Trophoblast cell (in vitro differentiated cells and primary cell): ENCODE results near the gene ERI3.

ENCODE experiments used
- DNase-seq, 2 donors: peaks; one replicate each; pipeline ENCODE4 v3.0.0-alpha.2; 2016
- H2AFZ ChIP-seq: 2 replicates; pipeline ENCODE4 v1.6.1; 2013; ENCODE audit warnings: low read length, moderate library complexity, mild to moderate bottlenecking; ENCODE audit not compliant: insufficient read depth, poor library complexity
- H2AK5ac ChIP-seq: 2 replicates; pipeline ENCODE4 v1.6.1; 2013; ENCODE audit warnings: mild to moderate bottlenecking, low read length
- H2BK120ac ChIP-seq: 2 replicates; pipeline ENCODE4 v1.6.1; 2013; ENCODE audit warnings: low read length, mild to moderate bottlenecking, moderate library complexity; ENCODE audit not compliant: insufficient read depth, poor library complexity
- H2BK12ac ChIP-seq: 2 replicates; pipeline ENCODE4 v1.6.1; 2013; ENCODE audit warnings: mild to moderate bottlenecking, low read length, moderate library complexity
- H2BK5ac ChIP-seq: 2 replicates; pipeline ENCODE4 v1.6.1; 2013; ENCODE audit warnings: low read length, low read depth, moderate library complexity, mild to moderate bottlenecking; ENCODE audit not compliant: poor library complexity
- H3K14ac ChIP-seq: 2 replicates; pipeline ENCODE4 v1.6.1; 2013; ENCODE audit warnings: mild to moderate bottlenecking, low read length
- H3K18ac ChIP-seq: 2 replicates; pipeline ENCODE4 v1.6.1; 2013; ENCODE audit warnings: mild to moderate bottlenecking, low read length
- H3K23ac ChIP-seq: 2 replicates; pipeline ENCODE4 v1.6.1; 2013; ENCODE audit warnings: low read length
- H3K27ac ChIP-seq: 2 replicates; pipeline ENCODE4 v1.5.1; 2013; ENCODE audit warnings: low read depth, mild to moderate bottlenecking, inconsistent platforms, low read length, moderate library complexity
- H3K27me3 ChIP-seq: 2 replicates; pipeline ENCODE4 v1.6.1; 2013; ENCODE audit warnings: inconsistent platforms, mild to moderate bottlenecking, low read length, moderate library complexity; ENCODE audit not compliant: insufficient read depth
- H3K36me3 ChIP-seq, 2 experiments: 1 replicate in 1 of 2; 2 replicates in 1 of 2; pipeline ENCODE4 v1.6.1; 2013; ENCODE audit warnings: low read length in 2 of 2, mild to moderate bottlenecking in 2 of 2, moderate library complexity in 1 of 2; ENCODE audit not compliant: insufficient read depth in 2 of 2, control insufficient read depth in 1 of 2
- H3K4ac ChIP-seq: 2 replicates; pipeline ENCODE4 v1.6.1; 2013; ENCODE audit warnings: low read depth, mild to moderate bottlenecking, low read length, moderate library complexity
- H3K4me1 ChIP-seq, 2 experiments: 1 replicate in 1 of 2; 2 replicates in 1 of 2; pipeline ENCODE4 v1.6.1; 2013; ENCODE audit warnings: low read length in 2 of 2, mild to moderate bottlenecking in 2 of 2, moderate library complexity in 1 of 2; ENCODE audit not compliant: insufficient read depth in 2 of 2, control insufficient read depth in 1 of 2
- H3K4me2 ChIP-seq: 2 replicates; pipeline ENCODE4 v1.6.1; 2013; ENCODE audit warnings: inconsistent platforms, mild to moderate bottlenecking, low read length, moderate library complexity
- H3K4me3 ChIP-seq: 2 replicates; pipeline ENCODE4 v1.5.1; 2013; ENCODE audit warnings: mild to moderate bottlenecking, low read depth, low read length, inconsistent platforms
- H3K79me1 ChIP-seq: one replicate; pipeline ENCODE4 v1.6.1; 2013; ENCODE audit warnings: low read length
- H3K79me2 ChIP-seq: 2 replicates; pipeline ENCODE4 v1.6.1; 2013; ENCODE audit warnings: low read length, mild to moderate bottlenecking; ENCODE audit not compliant: control insufficient read depth, insufficient read depth, poor library complexity
- H3K9ac ChIP-seq: 2 replicates; pipeline ENCODE4 v1.6.1; 2013; ENCODE audit warnings: mild to moderate bottlenecking, low read length
- H3K9me3 ChIP-seq: 2 replicates; pipeline ENCODE4 v1.6.1; 2013; ENCODE audit warnings: low read depth, mild to moderate bottlenecking, control low read depth, inconsistent platforms, low read length; ENCODE audit not compliant: insufficient read depth
- H4K12ac ChIP-seq: 2 replicates; pipeline ENCODE4 v1.6.1; 2013; ENCODE audit warnings: low read depth, mild to moderate bottlenecking, low read length, moderate library complexity
- H4K8ac ChIP-seq: 2 replicates; pipeline ENCODE4 v1.6.1; 2013; ENCODE audit warnings: low read depth, mild to moderate bottlenecking, low read length, moderate library complexity
- H4K91ac ChIP-seq: one replicate; pipeline ENCODE4 v1.6.1; 2013; ENCODE audit warnings: low read depth, mild to moderate bottlenecking, low read length, moderate library complexity
- WGBS: extraction: QIAGEN DNeasy Blood & Tissue Kit; methylation state at CpG from one replicate; pipeline ENCODE4 v1.1.7; 2013; ENCODE audit warnings: missing lambda C conversion rate; ENCODE audit not compliant: insufficient read length, insufficient coverage; ENCODE audit errors: extremely low coverage; 5-methylcytosine and 5-hydroxymethylcytosine counted together

Gene ERI3

DNA sequence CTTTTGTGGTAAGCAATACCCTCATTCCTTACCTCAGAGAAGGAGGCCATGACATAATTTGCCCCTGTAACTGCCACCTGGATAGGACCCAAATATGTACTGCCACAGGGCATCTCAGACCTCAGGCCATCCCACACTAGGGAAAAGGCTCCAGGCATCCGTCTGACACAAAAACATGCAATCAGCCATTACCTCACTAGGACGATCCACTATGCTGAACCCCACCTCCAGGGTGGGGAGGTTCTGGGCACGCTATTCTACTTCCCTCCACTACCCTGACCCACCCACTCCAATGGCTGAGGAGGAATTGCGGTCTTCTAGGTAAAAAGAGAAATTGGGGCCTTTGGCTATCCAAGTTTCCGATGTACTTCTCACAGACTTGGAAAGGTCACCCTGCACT is 53.6 kb downstream of the ERI3 start:
- no peak overlapping the region for H3K27ac ChIP-seq

DNA sequence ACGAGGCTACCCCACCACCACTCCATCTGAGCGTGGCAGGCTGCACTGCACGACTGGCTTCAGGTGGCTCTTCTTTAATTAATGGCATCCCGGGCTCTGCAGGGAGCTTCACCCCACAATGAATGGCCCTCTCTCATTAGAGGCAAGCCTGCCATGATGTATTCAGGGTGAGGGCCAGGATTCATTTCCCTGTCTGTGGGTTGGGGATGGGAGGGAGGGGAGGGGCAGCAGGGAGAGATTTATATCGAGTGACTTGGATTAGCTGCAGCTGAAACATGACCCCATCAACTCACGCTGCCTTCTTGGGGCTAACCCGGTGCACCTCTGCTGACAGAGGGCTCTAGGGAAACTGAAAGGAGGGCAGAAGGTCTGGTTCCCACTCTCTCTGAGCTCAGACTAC is 54.2 kb downstream of the ERI3 start:
- H3K14ac ChIP-seq, result no peak overlapping the region
- no peaks in the 10 kb centered on the region for H3K79me2 ChIP-seq
- no peak overlapping the region for H2AFZ ChIP-seq
- no peaks in the 10 kb centered on the region for H3K9me3 ChIP-seq
- H3K4me3 ChIP-seq, result no peak overlapping the region
- H3K9ac ChIP-seq, result no peak overlapping the region
- no peak overlapping the region for H3K27ac ChIP-seq
- H3K79me1 ChIP-seq, result no peaks in the 10 kb centered on the region
- H3K18ac ChIP-seq, result no peak overlapping the region
- no peak overlapping the region for H2BK5ac ChIP-seq
- no CpG with 5 or more reads among the region's 7 CpGs for WGBS
- no peak overlapping the region for H2BK120ac ChIP-seq
- H4K91ac ChIP-seq, result no peak overlapping the region
- H3K4me2 ChIP-seq, result no peak overlapping the region
- no peak overlapping the region for H3K23ac ChIP-seq
- no peak overlapping the region for H3K4ac ChIP-seq
- no peak overlapping the region for H4K8ac ChIP-seq
- no peak overlapping the region for H2AK5ac ChIP-seq
- peaks cover 6 to 21% of the 10 kb centered on the region in 2 experiments for H3K36me3 ChIP-seq
- no peak for DNase-seq
- H3K27me3 ChIP-seq, result no peaks in the 10 kb centered on the region
- no peak overlapping the region for H4K12ac ChIP-seq
- no peaks in the 10 kb centered on the region for H3K4me1 ChIP-seq
- H2BK12ac ChIP-seq, result no peak overlapping the region

More for the DNA sequence above, 53.6 kb downstream of the ERI3 start:
- DNase-seq, result no peak
- H3K9ac ChIP-seq, result no peak overlapping the region
- H3K14ac ChIP-seq, result no peak overlapping the region
- H2BK12ac ChIP-seq, result no peak overlapping the region
- H3K9me3 ChIP-seq, result no peaks in the 10 kb centered on the region
- no peak overlapping the region for H2AK5ac ChIP-seq
- no peaks in the 10 kb centered on the region for H3K79me2 ChIP-seq
- no peaks in the 10 kb centered on the region for H3K4me1 ChIP-seq
- H3K4ac ChIP-seq, result no peak overlapping the region
- no peak overlapping the region for H3K23ac ChIP-seq
- H3K4me2 ChIP-seq, result no peak overlapping the region
- no peak overlapping the region for H2BK5ac ChIP-seq
- H3K4me3 ChIP-seq, result no peak overlapping the region
- no peak overlapping the region for H4K12ac ChIP-seq
- H3K79me1 ChIP-seq, result no peaks in the 10 kb centered on the region
- H2BK120ac ChIP-seq, result no peak overlapping the region
- no peak overlapping the region for H4K8ac ChIP-seq
- H3K18ac ChIP-seq, result no peak overlapping the region
- H2AFZ ChIP-seq, result no peak overlapping the region
- no peaks in the 10 kb centered on the region for H3K27me3 ChIP-seq
- WGBS, result no CpG with 5 or more reads among the region's 5 CpGs
- H4K91ac ChIP-seq, result no peak overlapping the region
- peaks cover 3 to 24% of the 10 kb centered on the region in 2 experiments for H3K36me3 ChIP-seq

DNA sequence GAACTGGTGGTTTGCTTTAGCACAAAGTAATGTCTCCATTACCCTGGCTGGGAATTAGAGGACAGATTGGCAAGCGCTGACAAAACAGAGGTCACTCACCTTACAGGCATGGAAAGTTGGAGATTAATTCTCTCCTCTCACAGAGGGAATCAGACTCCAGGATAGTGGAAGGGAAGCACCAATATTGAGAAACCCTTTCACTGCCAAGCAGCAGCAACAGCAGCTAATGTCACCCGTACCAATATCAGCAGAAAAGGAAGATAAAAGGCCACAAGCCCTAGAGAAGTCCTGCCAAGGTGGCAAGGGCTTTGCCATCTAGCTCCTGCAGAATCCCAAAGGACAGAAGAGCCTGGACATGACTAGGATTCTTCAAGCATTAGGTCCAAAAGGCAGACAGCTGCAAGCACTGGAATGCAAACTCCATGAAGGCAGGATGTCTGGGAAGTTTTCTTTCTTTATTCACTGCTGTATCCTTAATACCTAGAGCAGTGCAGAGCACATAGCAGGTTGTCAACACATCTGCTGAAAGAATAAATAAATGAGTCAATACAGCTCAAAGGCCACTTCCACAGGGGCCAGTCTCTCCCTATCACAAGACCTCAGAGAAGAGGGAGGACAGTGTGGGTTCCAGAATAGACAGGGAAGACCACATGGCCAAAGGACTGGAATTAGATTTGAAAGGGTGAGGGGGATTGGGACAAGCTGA is 57.2 kb downstream of the ERI3 start:
- Histone ChIP-seq H3K9ac (no peak overlapping the region), H4K8ac (no peak overlapping the region), H2AFZ (no peak overlapping the region), H4K91ac (no peak overlapping the region), H3K4me2 (no peak overlapping the region), H3K4ac (no peak overlapping the region), H3K14ac (no peak overlapping the region), H3K23ac (no peak overlapping the region), H2AK5ac (no peak overlapping the region), H3K36me3 (peaks cover 5 to 23% of the 10 kb centered on the region in 2 experiments), H3K18ac (no peak overlapping the region), H3K4me1 (no peaks in the 10 kb centered on the region), H2BK120ac (no peak overlapping the region), H3K79me2 (no peaks in the 10 kb centered on the region), H3K27me3 (no peaks in the 10 kb centered on the region), H3K79me1 (no peaks in the 10 kb centered on the region), H3K4me3 (no peak overlapping the region), H3K9me3 (no peaks in the 10 kb centered on the region), H2BK12ac (no peak overlapping the region), H3K27ac (no peak overlapping the region), H2BK5ac (no peak overlapping the region), H4K12ac (no peak overlapping the region)
- no CpG with 5 or more reads among the region's 2 CpGs for WGBS
- DNase-seq, result no peak

DNA sequence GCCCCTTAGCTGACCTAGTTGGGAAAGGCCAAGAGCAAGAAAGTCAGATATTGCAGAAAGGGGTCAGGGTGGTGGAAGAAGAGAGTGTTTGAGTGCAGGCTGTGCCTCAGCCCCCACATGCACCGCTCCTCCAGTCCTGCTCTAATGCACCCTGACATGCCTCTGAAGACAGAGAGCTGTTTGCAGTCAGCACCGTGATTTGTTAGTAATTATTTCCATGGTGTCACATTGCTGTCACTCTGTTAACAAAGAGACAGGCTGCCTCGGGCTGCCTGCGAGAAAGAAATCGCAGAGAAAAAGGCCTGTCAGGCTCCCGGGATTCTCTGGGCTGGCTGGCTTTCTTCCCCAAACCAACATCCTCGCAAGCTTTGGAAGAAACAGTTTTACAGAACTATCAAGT is 58.3 kb downstream of the ERI3 start:
- H4K12ac ChIP-seq, result no peak overlapping the region
- no peak for DNase-seq
- H4K8ac ChIP-seq, result no peak overlapping the region
- no peaks in the 10 kb centered on the region for H3K27me3 ChIP-seq
- no CpG with 5 or more reads among the region's 7 CpGs for WGBS
- no peak overlapping the region for H2BK12ac ChIP-seq
- no peak overlapping the region for H2AFZ ChIP-seq
- H2BK120ac ChIP-seq, result no peak overlapping the region
- H3K18ac ChIP-seq, result no peak overlapping the region
- H3K4me3 ChIP-seq, result no peak overlapping the region
- no peaks in the 10 kb centered on the region for H3K9me3 ChIP-seq
- no peak overlapping the region for H3K14ac ChIP-seq
- H3K9ac ChIP-seq, result no peak overlapping the region
- no peak overlapping the region for H3K23ac ChIP-seq
- H3K79me2 ChIP-seq, result no peaks in the 10 kb centered on the region
- no peak overlapping the region for H2BK5ac ChIP-seq
- H3K36me3 ChIP-seq, result peaks cover 5 to 18% of the 10 kb centered on the region in 2 experiments
- no peak overlapping the region for H2AK5ac ChIP-seq
- no peak overlapping the region for H3K4ac ChIP-seq
- no peaks in the 10 kb centered on the region for H3K79me1 ChIP-seq
- H4K91ac ChIP-seq, result no peak overlapping the region
- H3K27ac ChIP-seq, result no peak overlapping the region
- H3K4me1 ChIP-seq, result no peaks in the 10 kb centered on the region
- no peak overlapping the region for H3K4me2 ChIP-seq
